HG03064 (cell line): Measurements from ENCODE around the gene SFXN2.
"Not testable (repeated sequence)": the region's sequence is repeated elsewhere in the genome, so short reads cannot be mapped to it uniquely, and the experiment has no call there.

Experiments
- ATAC-seq: cut with Tn5 transposase; IDR thresholded peaks from one replicate; pipeline ENCODE4 v1.9.1; 2021; ENCODE audit warnings: low read depth; ENCODE audit not compliant: unreplicated experiment

SFXN2 gene

DNA sequence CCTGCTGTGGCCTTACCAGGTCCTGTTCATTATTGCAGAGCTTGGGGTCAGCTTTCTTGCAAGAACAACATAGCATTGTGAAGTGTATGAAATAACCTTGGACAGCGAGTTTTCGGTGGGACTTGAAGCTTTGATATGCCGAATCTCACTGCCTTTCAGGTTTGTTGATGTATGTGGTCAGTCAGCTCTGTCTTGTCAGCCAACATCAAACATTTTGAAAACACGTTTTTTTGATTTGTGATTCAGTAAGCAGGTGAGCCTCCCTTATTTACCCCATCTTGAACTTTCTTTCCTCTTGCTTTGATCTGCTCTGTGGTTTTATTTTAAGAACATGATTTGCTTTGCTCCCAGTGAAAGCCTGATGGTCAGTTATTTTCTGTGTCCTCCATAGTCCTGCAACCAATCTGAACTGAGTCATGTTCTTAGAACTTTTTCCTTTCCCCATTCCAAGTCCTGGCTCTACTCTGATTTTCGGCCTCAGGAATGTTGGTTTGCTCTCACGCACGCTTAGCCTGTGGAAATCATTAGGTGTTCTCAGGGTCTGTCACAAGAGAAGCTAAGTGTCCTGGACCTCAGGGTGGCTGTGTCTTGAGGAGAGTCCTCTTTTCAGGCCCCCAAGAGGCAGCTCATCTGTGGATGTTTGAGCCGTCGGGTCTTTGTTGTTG, 38.0 kb downstream of the SFXN2 start:
- ATAC-seq = no peak

GRCh38 chr10:102752934-102753664, 38.7 kb downstream of the SFXN2 start:
- ATAC-seq = no peak

DNA sequence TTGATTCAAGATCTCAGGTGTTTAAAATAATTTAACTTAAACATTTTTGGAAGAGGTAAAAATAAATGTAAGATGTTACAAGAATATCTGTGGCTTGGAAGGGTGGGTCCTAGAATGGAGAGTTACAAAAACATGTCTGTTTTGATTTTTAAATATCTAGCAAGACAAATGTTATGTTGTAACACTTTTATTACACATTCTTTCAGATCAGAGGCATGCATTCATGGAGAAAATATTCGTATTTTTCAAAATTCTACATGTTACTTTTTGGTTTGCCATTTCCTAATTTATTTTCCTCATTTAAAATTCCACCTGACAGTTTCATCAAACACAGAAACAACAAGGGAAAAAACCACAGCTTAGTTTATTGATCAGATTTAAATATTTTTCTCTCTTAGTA, 39.3 kb downstream of the SFXN2 start:
- ATAC-seq = no peak

DNA sequence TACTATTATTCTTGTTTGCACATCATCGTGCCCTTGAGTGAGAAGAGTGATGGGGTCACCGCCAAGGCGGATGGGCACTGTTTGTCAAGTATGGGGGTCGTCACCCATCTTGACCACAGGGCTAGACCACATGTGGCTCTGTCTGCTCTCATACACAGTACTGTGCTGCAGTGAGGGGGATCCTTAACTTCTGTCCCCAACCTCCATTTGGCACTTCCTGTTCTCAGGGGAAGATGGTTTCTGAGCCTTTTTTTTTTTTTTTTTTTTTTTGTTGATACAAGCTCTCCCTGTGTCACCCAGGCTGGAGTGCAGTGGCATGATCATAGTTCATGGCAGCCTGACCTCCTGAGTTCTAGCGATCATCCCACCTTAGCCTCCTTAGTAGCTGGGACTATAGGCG, 42.9 kb downstream of the SFXN2 start:
- no peak for ATAC-seq

DNA sequence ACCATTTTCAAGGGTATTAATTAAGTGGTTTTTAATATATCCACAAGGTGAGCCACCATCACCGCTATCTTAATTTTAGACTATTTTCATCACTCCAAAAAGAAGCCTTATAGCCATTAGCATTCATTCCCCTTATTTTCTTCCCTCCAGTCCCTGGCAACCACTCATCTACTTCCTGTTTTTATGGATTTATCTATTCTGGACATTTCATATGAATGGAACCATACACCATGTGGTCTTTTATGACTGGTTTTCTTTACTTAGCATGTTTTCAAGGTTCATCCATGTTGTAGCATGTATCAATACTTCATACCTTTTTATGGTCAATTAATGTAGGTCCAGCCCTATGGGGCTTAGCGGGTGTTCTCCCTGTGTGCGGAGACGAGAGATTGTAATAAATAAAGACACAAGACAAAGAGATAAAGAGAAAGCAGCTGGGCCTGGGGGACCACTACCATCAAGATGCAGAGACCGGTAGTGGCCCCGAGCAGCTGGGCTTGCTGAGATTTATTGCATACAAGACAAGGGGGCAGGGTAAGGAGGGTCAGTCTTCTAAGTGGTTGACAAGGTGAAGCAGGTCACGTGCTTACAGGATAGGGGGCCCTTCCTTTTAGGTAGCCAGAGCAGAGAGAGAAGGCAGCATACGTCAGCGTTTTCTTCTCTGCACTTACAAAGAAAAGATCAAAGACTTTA, 44.0 kb downstream of the SFXN2 start:
- ATAC-seq = no peak

DNA sequence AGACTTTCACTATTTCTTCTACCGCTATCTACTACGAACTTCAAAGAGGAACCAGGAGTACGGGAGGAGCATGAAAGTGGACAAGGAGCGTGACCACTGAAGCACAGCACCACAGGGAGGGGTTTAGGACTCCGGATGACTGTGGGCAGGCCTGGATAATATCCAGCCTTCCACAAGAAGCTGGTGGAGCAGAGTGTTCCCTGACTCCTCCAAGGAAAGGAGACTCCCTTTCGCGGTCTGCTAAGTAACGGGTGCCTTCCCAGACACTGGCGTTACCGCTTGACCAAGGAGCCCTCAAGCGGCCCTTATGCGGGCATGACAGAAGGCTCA, 44.5 kb downstream of the SFXN2 start:
- ATAC-seq = not testable (repeated sequence)

DNA sequence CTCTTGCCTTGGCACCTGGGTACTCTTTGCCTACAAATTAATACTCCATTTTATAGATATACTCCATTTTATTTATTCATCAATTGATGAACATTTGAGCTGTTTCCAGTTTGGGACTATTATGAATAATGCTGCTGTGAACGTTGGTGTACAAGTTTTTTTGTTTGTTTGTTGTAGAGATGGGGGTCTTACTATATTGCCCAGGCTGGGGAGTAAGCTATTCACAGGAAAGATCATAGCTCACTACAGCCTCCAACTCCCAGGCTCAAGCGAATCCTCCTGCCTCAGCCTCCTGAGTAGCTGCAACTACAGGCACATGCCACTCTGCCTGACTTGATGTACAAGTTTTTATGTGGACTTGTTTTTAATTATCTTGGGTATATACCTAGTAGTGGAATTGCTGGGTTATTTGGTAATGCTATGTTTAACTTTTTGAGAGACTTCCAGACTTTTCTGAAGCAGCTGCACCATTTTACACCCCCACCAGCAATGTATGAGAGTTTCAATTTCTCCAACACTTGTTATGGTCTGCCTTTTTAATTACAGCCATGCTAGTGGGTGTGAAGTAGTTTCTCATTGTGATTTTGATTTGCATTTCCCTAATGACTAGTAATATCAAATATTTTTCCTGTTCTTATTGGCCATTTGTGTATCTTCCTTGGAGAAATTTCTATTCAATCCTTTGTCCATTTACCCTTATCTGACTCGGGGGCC, 45.2 kb downstream of the SFXN2 start:
- no peak for ATAC-seq

GRCh38 chr10:102761981-102762380, 47.5 kb downstream of the SFXN2 start:
- no peak for ATAC-seq

GRCh38 chr10:102762401-102763015, 48.1 kb downstream of the SFXN2 start:
- no peak for ATAC-seq

DNA sequence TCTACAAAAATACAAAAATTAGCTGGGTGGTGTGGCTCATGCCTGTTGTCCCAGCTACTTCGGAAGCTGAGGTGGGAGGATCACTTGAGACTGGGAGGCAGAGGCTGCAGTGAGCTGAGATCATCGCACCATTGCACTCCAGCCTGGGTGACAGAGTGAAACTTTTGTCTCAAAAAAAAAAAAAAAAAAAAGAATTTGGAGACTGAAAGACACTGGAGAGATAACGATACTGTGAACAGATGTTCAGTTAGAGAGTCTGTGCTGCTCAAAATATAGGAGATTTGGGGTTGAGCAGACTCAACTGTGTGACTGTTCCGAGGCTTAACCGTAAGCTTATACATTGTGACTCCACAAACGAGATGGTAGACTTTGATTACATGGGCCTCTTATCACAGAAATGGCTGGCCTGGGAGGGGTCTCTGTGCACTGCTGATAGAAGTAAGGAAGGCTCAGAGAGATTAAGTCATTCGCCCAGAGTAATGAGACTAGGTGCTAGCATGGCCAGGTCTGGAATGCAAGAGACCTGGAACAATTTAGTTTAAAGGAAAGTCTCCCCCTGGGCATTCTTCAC, 48.7 kb downstream of the SFXN2 start:
- ATAC-seq = no peak

DNA sequence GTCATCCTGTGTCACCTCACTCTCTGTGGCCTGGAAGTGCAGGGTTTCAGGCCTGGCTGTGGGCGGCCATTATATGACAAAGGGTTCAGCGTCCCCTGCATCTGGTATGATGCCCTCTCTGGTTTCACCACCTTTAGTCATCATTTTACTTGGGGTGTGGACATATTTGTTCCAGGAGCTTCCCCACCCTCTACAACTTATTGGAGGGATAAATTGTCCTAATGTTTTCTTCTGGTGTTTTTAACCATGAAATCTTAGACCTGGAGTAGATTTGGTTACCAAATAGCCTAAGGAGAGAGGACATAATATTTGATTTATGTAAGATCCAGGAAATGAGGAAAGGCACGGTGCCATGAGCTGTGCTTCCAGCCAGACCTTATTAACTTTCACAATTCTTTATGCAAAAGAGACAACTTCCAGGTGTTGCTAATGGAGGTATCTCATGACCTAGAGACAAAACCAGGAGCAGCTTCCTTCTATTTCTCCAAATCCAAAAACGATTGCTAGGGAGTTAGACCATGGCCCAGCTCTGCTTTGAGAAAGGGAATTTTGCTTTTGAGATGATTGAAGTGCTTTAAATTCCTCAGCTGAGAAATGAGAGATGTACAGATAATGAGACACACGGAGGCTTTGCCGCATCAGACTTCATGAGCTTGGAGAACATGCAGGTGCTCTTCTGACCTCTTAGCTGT, 50.2 kb downstream of the SFXN2 start:
- no peak for ATAC-seq

DNA sequence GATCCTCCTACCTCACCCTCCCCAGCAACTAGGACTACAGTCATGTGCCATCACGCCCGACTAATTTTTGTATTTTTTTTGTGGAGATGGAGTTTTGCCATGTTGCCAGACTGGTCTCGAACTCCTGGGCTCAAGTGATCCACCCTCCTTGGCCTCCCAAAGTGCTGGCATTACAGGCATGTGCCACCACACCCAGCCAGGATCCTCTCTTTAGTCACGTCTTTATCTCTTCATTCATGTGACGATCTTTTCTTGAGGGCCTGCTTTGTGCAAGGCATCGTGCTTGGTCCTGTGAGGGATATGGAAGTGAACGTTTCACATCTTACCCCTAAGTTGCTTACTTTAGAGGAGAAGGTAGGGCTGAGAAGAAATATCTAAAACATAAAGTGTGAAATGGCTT, 50.9 kb downstream of the SFXN2 start:
- no peak for ATAC-seq

DNA sequence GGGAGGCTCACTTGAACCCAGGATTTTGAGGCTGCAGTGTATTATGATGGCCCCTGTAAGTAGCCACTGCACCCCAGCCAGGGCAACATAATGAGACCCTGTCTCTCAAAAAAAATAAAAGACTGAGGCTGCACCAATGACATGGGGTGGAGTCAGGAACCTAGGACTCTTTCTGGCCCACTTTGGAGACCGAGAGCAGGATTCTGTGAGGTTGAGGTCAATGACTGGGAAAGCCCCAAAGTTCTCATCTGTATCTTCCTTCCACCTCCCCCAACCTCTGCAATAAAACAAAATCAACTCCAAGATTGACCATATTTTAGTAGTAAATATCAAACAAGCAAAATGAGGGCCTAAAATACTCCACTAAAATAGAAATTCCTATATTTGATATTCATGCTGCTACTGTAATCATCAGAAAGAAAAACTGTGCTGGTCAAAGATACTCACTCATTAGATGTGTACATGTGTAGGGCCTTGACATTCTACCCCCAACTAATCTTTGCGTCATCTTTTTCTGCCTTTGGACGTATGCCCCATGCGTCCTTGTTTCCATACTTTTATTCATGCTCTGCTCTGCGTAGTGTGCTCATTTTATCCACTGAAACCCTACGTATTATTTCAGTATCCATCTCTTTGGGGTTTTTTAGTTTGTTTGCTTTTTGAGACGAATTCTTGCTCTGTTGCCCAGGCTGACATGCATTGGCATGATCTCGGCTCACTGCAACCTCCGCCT, 53.2 kb downstream of the SFXN2 start:
- no peak for ATAC-seq

DNA sequence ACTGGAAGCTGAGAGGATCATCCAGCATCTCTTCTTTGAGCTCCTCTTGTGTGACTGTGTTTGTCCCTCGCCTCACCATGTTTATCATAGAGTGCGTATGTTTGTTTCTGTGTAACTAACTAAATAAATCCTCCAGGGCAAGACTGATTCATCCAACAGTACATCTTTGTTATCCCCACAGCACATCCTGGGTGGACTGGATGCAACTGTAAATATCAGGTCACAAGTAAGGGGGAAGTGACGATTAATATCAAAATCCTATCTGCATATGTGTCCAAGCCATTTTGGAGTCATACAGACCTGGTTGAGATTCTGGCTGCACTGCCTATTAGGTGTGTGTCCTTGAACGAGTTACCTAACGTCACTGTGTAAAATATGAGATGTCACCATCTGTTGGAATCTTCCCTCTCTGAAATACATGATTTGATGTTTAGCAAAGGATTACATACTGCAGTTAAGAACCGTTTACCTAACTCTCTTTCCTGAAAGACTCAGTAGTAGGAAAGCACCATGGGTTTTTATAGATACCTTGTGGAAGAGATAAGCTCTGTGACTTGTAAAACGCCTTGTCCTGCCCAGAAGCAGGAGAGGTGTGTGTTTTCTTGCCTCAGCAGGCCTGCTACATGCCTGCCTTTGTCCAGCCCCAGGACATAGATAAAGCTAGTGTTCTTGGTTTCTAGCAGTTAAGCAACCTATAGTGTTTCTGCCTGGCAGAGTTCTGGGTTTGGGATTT, 55.1 kb downstream of the SFXN2 start:
- no peak for ATAC-seq

- ATAC-seq = no peak
Measured at GRCh38 chr10:102770108-102770482, 55.7 kb downstream of the SFXN2 start.

- ATAC-seq = no peak
Measured at GRCh38 chr10:102770792-102771191, 56.4 kb downstream of the SFXN2 start.

- ATAC-seq = no peak
Measured at GRCh38 chr10:102773320-102773719, 58.9 kb downstream of the SFXN2 start.

- no peak for ATAC-seq
Measured at GRCh38 chr10:102773986-102774385, 59.5 kb downstream of the SFXN2 start.
